HEK293 (cell line): ENCODE results near the gene CYP4F22.
A peak's percentile ranks its signal among the peaks of the same experiment; 100 is the strongest.

Experiments
- CTCF ChIA-PET: fragments of 350-600 bp; formaldehyde crosslinking; extraction: SDS; loops from one replicate; lab custom pipeline; 2021; ENCODE audit warnings: antibody characterized with exemption; lab: Yijun Ruan, JAX
- POLR2A ChIA-PET: fragments of 300-600 bp; formaldehyde crosslinking; extraction: SDS; loops from one replicate; lab custom pipeline; 2020; ENCODE audit warnings: antibody characterized with exemption, inconsistent platforms; lab: Yijun Ruan, JAX
- H3K27ac ChIP-seq: fragments of 200-500 bp; sonication (Bioruptor generic); 2 replicates; pipeline ENCODE4 v1.5.1; 2014; ENCODE audit warnings: low read depth, low read length, control low read depth, inconsistent platforms; ENCODE audit errors: extremely low read depth
- H3K36me3 ChIP-seq, 2 experiments: fragments of 200-500 bp in 1 of 2; sonication (Bioruptor generic) in 1 of 2; 1 replicate in 1 of 2; 2 replicates in 1 of 2; pipeline ENCODE4 v1.5.1; 2014 to 2017; ENCODE audit warnings: inconsistent platforms in 2 of 2, low read length in 2 of 2; ENCODE audit not compliant: control insufficient read depth in 2 of 2, insufficient read depth in 1 of 2
- H3K4me1 ChIP-seq: fragments of 200-500 bp; sonication (Bioruptor generic); 2 replicates; pipeline ENCODE4 v1.5.1; 2014; ENCODE audit warnings: mild to moderate bottlenecking, low read length, inconsistent platforms; ENCODE audit not compliant: control insufficient read depth, insufficient read depth
- H3K4me3 ChIP-seq: 2 replicates; pipeline ENCODE4 v1.5.1; 2011; ENCODE audit warnings: low read depth, mild to moderate bottlenecking, control low read depth, low read length, moderate library complexity
- H3K9me3 ChIP-seq: fragments of 200-500 bp; sonication (Bioruptor generic); 2 replicates; pipeline ENCODE4 v1.5.1; 2014; ENCODE audit warnings: low read depth, low read length, inconsistent platforms; ENCODE audit not compliant: control insufficient read depth, insufficient read depth
- SALL2 ChIP-seq: fragments of 450-650 bp; formaldehyde crosslinking; IDR thresholded peaks from 2 replicates; pipeline ENCODE4 v1.5.0; 2017; ENCODE audit warnings: missing biosample characterization, mild to moderate bottlenecking, missing genetic modification characterization, borderline replicate concordance
- ZNF155 ChIP-seq: fragments of 450-650 bp; formaldehyde crosslinking; IDR thresholded peaks from 2 replicates; pipeline ENCODE4 v1.5.1; 2016; ENCODE audit warnings: missing biosample characterization, missing genetic modification characterization
- ZNF16 ChIP-seq: fragments of 450-650 bp; formaldehyde crosslinking; IDR thresholded peaks from 2 replicates; pipeline ENCODE4 v1.5.1; 2016; ENCODE audit warnings: low read depth, missing biosample characterization, missing genetic modification characterization
- ZNF292 ChIP-seq: fragments of 450-650 bp; formaldehyde crosslinking; IDR thresholded peaks from 2 replicates; pipeline ENCODE4 v1.5.1; 2016; ENCODE audit warnings: low read depth, missing biosample characterization, missing genetic modification characterization, borderline replicate concordance
- ZNF391 ChIP-seq: fragments of 450-650 bp; formaldehyde crosslinking; IDR thresholded peaks from 2 replicates; pipeline ENCODE4 v1.5.1; 2016; ENCODE audit warnings: low read depth, missing biosample characterization, missing genetic modification characterization, borderline replicate concordance
- ZSCAN16 ChIP-seq: fragments of 450-650 bp; formaldehyde crosslinking; IDR thresholded peaks from 2 replicates; pipeline ENCODE4 v1.5.1; 2016; ENCODE audit warnings: missing biosample characterization, missing genetic modification characterization
- TF ChIP-seq, protein P1 (sequence below): fragments of 450-650 bp; formaldehyde crosslinking; IDR thresholded peaks from 2 replicates; pipeline ENCODE4 v1.5.1; 2016; ENCODE audit warnings: missing biosample characterization, missing genetic modification characterization, borderline replicate concordance
- TF ChIP-seq, protein P2 (sequence below): fragments of 450-650 bp; formaldehyde crosslinking; IDR thresholded peaks from 2 replicates; pipeline ENCODE4 v1.5.1; 2016; ENCODE audit warnings: missing biosample characterization, missing genetic modification characterization
- TF ChIP-seq, protein P3 (sequence below): fragments of 450-650 bp; formaldehyde crosslinking; IDR thresholded peaks from 2 replicates; pipeline ENCODE4 v1.5.1; 2016; ENCODE audit warnings: missing biosample characterization, missing genetic modification characterization

The CYP4F22 gene

DNA sequence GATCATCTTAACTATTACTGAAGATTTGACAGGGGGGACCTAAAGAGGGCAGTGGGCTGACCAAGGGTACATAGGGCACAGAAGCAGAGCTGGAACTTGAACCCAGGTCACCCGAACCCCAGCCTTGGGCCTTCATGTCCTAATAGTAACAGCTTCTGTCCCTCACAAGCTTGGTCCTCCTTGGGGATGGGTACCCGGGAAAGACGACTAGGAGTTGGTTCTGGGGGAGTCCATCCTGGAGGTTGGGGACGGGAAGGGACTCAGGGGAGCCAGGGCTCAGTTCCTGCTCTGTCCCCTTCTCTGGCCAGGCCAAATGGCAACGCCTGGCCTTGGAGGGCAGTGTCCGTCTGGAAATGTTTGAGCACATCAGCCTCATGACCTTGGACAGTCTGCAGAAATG is 67.1 kb downstream of the CYP4F22 start:
- ChIA-PET CTCF (no interaction called here), POLR2A (no interaction called here)
- Histone ChIP-seq H3K36me3 (no peaks in the 10 kb centered on the region), H3K9me3 (no peaks in the 10 kb centered on the region), H3K4me1 (no peaks in the 10 kb centered on the region), H3K27ac (no peak overlapping the region), H3K4me3 (no peak overlapping the region)
- no peak for TF ChIP-seq ZSCAN16 (tag by site-specific recombination)
- no peak for TF ChIP-seq ZNF292

DNA sequence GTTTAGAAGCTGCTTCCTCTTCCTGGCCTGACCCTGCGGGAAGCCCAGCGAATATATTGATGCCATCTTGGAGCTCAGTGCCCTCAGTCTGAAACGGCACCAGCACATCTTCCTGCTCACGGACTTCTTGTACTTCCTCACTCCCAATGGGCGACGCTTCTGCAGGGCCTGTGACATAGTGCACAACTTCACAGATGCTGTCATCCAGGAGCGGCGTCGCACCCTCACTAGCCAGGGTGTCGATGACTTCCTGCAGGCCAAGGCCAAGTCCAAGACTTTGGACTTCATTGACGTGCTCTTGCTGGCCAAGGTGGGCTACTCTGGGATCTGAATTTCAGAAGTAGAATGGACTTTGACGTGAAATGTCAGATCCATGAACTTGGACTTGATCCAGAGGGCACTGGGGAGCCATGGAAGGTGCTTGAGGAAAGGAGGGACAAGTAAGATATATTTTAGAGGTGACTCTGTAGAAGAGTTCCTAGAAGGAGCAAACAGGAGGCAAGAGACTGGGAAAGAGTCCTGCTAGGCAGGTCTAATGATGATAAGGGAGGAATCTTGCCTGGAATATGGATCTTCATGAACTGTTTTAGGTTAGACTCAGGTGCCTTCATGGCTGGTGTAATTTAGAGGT is 68.3 kb downstream of the CYP4F22 start:
- no peaks in the 10 kb centered on the region for H3K36me3 ChIP-seq
- H3K4me3 ChIP-seq: no peak overlapping the region
- no peaks in the 10 kb centered on the region for H3K4me1 ChIP-seq
- no peaks in the 10 kb centered on the region for H3K9me3 ChIP-seq
- H3K27ac ChIP-seq: no peak overlapping the region
- TF ChIP-seq, protein P1, sequence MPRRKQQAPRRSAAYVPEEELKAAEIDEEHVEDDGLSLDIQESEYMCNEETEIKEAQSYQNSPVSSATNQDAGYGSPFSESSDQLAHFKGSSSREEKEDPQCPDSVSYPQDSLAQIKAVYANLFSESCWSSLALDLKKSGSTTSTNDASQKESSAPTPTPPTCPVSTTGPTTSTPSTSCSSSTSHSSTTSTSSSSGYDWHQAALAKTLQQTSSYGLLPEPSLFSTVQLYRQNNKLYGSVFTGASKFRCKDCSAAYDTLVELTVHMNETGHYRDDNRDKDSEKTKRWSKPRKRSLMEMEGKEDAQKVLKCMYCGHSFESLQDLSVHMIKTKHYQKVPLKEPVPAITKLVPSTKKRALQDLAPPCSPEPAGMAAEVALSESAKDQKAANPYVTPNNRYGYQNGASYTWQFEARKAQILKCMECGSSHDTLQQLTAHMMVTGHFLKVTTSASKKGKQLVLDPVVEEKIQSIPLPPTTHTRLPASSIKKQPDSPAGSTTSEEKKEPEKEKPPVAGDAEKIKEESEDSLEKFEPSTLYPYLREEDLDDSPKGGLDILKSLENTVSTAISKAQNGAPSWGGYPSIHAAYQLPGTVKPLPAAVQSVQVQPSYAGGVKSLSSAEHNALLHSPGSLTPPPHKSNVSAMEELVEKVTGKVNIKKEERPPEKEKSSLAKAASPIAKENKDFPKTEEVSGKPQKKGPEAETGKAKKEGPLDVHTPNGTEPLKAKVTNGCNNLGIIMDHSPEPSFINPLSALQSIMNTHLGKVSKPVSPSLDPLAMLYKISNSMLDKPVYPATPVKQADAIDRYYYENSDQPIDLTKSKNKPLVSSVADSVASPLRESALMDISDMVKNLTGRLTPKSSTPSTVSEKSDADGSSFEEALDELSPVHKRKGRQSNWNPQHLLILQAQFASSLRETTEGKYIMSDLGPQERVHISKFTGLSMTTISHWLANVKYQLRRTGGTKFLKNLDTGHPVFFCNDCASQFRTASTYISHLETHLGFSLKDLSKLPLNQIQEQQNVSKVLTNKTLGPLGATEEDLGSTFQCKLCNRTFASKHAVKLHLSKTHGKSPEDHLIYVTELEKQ (tag by site-specific recombination): no peak
- peak; percentile 64; the same call in 1 of the 2 replicates for TF ChIP-seq ZNF16
- TF ChIP-seq, all 188 proteins: peak for 1
- ChIA-PET POLR2A (no interaction called here), CTCF (interaction anchor here (0.6 kb wide), 1 partner anchor 131 kb away, joined by 3 read pairs; no protein-coding TSS in a partner anchor)

DNA sequence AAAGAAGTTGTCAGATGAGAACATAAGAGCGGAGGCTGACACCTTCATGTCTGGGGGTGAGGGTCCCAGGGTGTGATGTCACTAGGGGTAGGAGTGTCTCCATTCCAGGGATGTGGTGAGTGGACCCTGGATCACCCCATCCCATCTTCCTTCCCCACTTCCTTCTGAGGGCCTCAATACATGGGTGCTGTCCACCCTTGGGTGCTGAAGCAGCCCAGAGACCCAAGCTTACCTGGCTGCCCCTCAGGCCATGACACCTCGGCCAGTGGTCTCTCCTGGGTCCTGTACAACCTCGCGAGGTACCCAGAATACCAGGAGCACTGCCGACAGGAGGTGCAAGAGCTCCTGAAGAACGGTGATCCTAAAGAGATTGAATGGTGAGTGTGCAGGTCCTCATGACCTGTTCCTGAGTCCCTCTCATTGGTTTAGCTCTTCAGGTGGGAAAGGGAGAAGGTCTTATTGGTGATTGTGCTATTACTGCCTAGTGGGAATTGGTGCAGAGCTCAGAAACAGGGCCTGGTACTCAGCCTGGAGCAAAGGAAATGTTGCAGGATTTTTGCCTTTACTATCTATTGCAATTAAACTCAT is 69.0 kb downstream of the CYP4F22 start:
- H3K9me3 ChIP-seq: no peaks in the 10 kb centered on the region
- H3K4me1 ChIP-seq: no peaks in the 10 kb centered on the region
- no peak overlapping the region for H3K4me3 ChIP-seq
- no peak for TF ChIP-seq SALL2 (tag by site-specific recombination)
- no peak for TF ChIP-seq ZNF391
- TF ChIP-seq, protein P2, sequence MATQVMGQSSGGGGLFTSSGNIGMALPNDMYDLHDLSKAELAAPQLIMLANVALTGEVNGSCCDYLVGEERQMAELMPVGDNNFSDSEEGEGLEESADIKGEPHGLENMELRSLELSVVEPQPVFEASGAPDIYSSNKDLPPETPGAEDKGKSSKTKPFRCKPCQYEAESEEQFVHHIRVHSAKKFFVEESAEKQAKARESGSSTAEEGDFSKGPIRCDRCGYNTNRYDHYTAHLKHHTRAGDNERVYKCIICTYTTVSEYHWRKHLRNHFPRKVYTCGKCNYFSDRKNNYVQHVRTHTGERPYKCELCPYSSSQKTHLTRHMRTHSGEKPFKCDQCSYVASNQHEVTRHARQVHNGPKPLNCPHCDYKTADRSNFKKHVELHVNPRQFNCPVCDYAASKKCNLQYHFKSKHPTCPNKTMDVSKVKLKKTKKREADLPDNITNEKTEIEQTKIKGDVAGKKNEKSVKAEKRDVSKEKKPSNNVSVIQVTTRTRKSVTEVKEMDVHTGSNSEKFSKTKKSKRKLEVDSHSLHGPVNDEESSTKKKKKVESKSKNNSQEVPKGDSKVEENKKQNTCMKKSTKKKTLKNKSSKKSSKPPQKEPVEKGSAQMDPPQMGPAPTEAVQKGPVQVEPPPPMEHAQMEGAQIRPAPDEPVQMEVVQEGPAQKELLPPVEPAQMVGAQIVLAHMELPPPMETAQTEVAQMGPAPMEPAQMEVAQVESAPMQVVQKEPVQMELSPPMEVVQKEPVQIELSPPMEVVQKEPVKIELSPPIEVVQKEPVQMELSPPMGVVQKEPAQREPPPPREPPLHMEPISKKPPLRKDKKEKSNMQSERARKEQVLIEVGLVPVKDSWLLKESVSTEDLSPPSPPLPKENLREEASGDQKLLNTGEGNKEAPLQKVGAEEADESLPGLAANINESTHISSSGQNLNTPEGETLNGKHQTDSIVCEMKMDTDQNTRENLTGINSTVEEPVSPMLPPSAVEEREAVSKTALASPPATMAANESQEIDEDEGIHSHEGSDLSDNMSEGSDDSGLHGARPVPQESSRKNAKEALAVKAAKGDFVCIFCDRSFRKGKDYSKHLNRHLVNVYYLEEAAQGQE (tag by site-specific recombination): peak; percentile 93
- TF ChIP-seq, protein P3, sequence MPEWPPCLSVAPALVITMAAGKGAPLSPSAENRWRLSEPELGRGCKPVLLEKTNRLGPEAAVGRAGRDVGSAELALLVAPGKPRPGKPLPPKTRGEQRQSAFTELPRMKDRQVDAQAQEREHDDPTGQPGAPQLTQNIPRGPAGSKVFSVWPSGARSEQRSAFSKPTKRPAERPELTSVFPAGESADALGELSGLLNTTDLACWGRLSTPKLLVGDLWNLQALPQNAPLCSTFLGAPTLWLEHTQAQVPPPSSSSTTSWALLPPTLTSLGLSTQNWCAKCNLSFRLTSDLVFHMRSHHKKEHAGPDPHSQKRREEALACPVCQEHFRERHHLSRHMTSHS (tag by site-specific recombination): no peak
- no peak for TF ChIP-seq ZNF155 (tag by site-specific recombination)
- H3K36me3 ChIP-seq: no peaks in the 10 kb centered on the region
- ChIA-PET CTCF (no interaction called here), POLR2A (no interaction called here)
- H3K27ac ChIP-seq: no peak overlapping the region
